ENCODE results near the gene PRSS12.

PRSS12 gene

GRCh38 chr4:118367361-118367760, 14.6 kb upstream of the PRSS12 start:
- H3K9me3 ChIP-seq: no peaks in the 10 kb centered on the region

GRCh38 chr4:118363166-118363565, 10.4 kb upstream of the PRSS12 start:
- H3K36me3 ChIP-seq: no peaks in the 10 kb centered on the region
- no peak for DNase-seq
- TF ChIP-seq CTCF (IDR thresholded peaks at IDR 0.05): no peak
- no peak overlapping the region for H3K4me3 ChIP-seq
- H3K9me3 ChIP-seq: no peaks in the 10 kb centered on the region
- peaks cover 0 to 7% of the 10 kb centered on the region in 2 donors for H3K27me3 ChIP-seq
- intact Hi-C loops (cut with DNase I; ENCODE audit: low total_unique reads): no loop called here
- H3K4me1 ChIP-seq: no peaks in the 10 kb centered on the region
- H3K27ac ChIP-seq: no peak overlapping the region

More at GRCh38 chr4:118367361-118367760, 14.6 kb upstream of the PRSS12 start:
- no peaks in the 10 kb centered on the region for H3K4me1 ChIP-seq
- H3K36me3 ChIP-seq: no peaks in the 10 kb centered on the region
- intact Hi-C loops (cut with DNase I; ENCODE audit: low total_unique reads): no loop called here
- TF ChIP-seq CTCF (IDR thresholded peaks at IDR 0.05): no peak
- no peak for DNase-seq
- no peak overlapping the region for H3K27ac ChIP-seq
- no peak overlapping the region for H3K4me3 ChIP-seq
- H3K27me3 ChIP-seq: no peaks in the 10 kb centered on the region

- no peak for DNase-seq
- Histone ChIP-seq H3K27me3 (peaks cover 0 to 22% of the 10 kb centered on the region in 2 donors), H3K36me3 (no peaks in the 10 kb centered on the region), H3K4me3 (no peak overlapping the region), H3K9me3 (no peaks in the 10 kb centered on the region), H3K4me1 (no peaks in the 10 kb centered on the region), H3K27ac (no peak overlapping the region)
- no peak for TF ChIP-seq CTCF (IDR thresholded peaks at IDR 0.05)
- intact Hi-C loops (cut with DNase I; ENCODE audit: low total_unique reads): no loop called here
These were observed 8.4 kb upstream of the PRSS12 start for GRCh38 chr4:118361192-118361591.

GRCh38 chr4:118360106-118360505, 7.3 kb upstream of the PRSS12 start:
- DNase-seq: no peak
- no peak overlapping the region for H3K27ac ChIP-seq
- intact Hi-C loops (cut with DNase I; ENCODE audit: low total_unique reads): no loop called here
- no peaks in the 10 kb centered on the region for H3K9me3 ChIP-seq
- H3K4me1 ChIP-seq: no peaks in the 10 kb centered on the region
- H3K36me3 ChIP-seq: no peaks in the 10 kb centered on the region
- peaks cover 0 to 33% of the 10 kb centered on the region in 2 donors for H3K27me3 ChIP-seq
- H3K4me3 ChIP-seq: no peak overlapping the region
- TF ChIP-seq CTCF (IDR thresholded peaks at IDR 0.05): no peak

- Histone ChIP-seq H3K27ac (no peak overlapping the region), H3K27me3 (peaks cover 0 to 58% of the 10 kb centered on the region in 2 donors), H3K4me1 (peaks cover 0 to 12% (median 11%) of the 10 kb centered on the region in 4 donors), H3K36me3 (no peaks in the 10 kb centered on the region), H3K4me3 (no peak overlapping the region), H3K9me3 (no peaks in the 10 kb centered on the region)
- no peak for TF ChIP-seq CTCF (IDR thresholded peaks at IDR 0.05)
- no peak for DNase-seq
- intact Hi-C loops (cut with DNase I; ENCODE audit: low total_unique reads): no loop called here
These were observed 4.8 kb upstream of the PRSS12 start for GRCh38 chr4:118357601-118358000.

- no peak overlapping the region for H3K4me3 ChIP-seq
- no peak for DNase-seq
- peaks cover 0 to 65% of the 10 kb centered on the region in 2 donors for H3K27me3 ChIP-seq
- H3K36me3 ChIP-seq: no peaks in the 10 kb centered on the region
- peaks cover 0 to 20% (median 17%) of the 10 kb centered on the region in 4 donors for H3K4me1 ChIP-seq
- intact Hi-C loops (cut with DNase I; ENCODE audit: low total_unique reads): no loop called here
- no peak for TF ChIP-seq CTCF (IDR thresholded peaks at IDR 0.05)
- no peak overlapping the region for H3K27ac ChIP-seq
- no peaks in the 10 kb centered on the region for H3K9me3 ChIP-seq
These were observed 3.9 kb upstream of the PRSS12 start for GRCh38 chr4:118356731-118357130.
